Upper lobe of left lung (tissue), 4 donors: Measurements from ENCODE around the gene MTMR12.

ENCODE experiments used
- POLR2A ChIP-seq, 4 donors: fragments of 450-650 bp; IDR thresholded peaks; one replicate each; pipeline ENCODE4 v1.5.1; 2016 to 2017; ENCODE audit warnings: antibody characterized with exemption in 4 of 4, mild to moderate bottlenecking in 2 of 4
- POLR2AphosphoS5 ChIP-seq, 2 donors: sonication (generic); formaldehyde crosslinking; IDR thresholded peaks; one replicate each; pipeline ENCODE4 v1.5.1; 2017; ENCODE audit warnings: antibody characterized with exemption in 2 of 2
- TF ChIP-seq, protein P1 (sequence below), 6 experiments: fragments of 450-650 bp in 4 of 6; fragments of 200-600 bp in 2 of 6; sonication (generic) in 2 of 6; IDR thresholded peaks; one replicate each; pipeline ENCODE4 v1.5.1; 2016 to 2019; ENCODE audit warnings: antibody characterized with exemption in 6 of 6

DNA sequence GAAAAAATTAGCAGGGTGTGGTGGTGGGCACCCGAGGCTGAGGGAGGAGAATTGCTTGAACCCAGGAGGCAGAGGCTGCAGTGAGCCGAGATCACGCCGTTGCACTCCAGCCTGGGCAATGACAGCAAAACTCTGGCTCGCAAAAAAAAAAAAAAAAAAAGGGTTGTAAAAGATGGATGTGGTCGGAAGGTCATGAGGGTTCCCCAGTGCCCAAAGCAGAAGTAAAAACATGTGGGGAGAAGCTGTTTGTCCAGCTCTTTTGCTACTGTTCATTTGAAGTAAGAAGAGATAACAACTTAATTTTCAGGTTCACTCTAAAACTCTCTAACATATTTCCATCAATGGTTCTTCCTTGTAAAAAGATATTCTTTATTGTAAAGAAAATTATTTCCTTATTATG is 81.5 kb downstream of the MTMR12 start:
- TF ChIP-seq, protein P1, sequence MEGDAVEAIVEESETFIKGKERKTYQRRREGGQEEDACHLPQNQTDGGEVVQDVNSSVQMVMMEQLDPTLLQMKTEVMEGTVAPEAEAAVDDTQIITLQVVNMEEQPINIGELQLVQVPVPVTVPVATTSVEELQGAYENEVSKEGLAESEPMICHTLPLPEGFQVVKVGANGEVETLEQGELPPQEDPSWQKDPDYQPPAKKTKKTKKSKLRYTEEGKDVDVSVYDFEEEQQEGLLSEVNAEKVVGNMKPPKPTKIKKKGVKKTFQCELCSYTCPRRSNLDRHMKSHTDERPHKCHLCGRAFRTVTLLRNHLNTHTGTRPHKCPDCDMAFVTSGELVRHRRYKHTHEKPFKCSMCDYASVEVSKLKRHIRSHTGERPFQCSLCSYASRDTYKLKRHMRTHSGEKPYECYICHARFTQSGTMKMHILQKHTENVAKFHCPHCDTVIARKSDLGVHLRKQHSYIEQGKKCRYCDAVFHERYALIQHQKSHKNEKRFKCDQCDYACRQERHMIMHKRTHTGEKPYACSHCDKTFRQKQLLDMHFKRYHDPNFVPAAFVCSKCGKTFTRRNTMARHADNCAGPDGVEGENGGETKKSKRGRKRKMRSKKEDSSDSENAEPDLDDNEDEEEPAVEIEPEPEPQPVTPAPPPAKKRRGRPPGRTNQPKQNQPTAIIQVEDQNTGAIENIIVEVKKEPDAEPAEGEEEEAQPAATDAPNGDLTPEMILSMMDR (IDR thresholded peaks at IDR 0.05) = no peak
- TF ChIP-seq POLR2A (IDR thresholded peaks at IDR 0.05) (no peak), POLR2AphosphoS5 (IDR thresholded peaks at IDR 0.05) (no peak)
